GM18873 (cell line): ENCODE results near the gene CHRNA1.
"Not testable (repeated sequence)": the region's sequence is repeated elsewhere in the genome, so short reads cannot be mapped to it uniquely, and the experiment has no call there.

ENCODE experiments used
- ATAC-seq: cut with Tn5 transposase; IDR thresholded peaks from one replicate; pipeline ENCODE4 v1.9.1; 2021; ENCODE audit warnings: mild to moderate bottlenecking, moderate library complexity, moderate number of reproducible peaks; ENCODE audit not compliant: unreplicated experiment, low FRiP score

The CHRNA1 gene

GRCh38 chr2:174719016-174719415, 45.3 kb downstream of the CHRNA1 start:
- no peak for ATAC-seq

DNA sequence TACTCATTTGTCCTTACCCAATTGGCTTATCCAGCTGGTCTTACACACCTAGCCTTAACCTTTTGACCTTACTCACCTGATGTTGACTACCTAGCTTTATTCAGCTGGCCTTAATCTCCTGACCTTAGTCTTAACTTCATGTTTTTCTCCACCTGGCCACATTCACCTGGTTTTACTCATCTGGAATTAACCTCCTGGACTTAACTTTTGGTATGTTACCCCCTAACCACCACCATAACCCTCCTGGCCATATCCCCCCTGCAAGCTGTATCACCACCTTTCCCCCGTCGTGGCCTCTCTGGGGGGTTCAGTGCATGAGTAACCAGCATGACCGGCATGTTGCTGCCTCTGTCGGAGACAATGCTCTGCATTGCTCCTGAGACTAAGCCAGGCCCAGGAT, 45.7 kb downstream of the CHRNA1 start:
- ATAC-seq, result no peak

DNA sequence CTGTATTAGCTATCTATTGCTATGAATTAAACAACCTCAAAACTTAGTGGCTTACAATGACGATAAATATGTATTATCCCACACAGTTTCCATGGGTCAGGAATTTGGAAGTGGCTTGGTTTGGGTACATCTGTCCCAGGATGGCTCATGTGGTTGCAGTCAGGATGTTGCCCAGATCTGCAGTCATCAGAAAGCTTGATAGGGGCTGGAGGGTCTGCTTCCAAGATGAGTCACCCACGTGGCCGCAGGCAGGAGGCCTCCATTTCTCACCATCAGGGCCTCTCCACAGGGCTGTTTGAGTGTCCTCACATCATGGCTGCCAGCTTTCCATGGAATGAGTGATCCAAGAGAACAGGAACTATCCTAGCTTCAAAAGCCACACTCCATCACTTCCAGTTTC, 46.4 kb downstream of the CHRNA1 start:
- ATAC-seq, result no peak

DNA sequence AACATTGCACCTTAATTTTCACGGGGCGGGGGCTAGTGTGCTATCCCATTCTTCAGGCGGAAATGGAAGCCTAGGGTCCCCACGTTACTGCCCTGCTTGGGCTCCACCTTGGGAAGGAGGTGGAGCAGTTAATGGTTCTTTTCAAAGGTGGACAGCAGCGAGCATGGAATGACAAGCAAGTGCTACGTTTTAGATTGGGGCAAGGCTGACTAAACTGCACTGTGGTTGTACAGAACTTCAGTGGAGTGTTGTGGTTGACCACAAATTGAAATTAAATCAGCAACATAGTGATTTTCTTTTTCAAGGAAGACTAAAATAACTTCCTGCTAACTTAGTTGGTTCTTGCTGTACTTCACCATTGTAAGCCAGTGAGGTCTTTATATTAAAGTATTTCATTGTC, 47.0 kb downstream of the CHRNA1 start:
- no peak for ATAC-seq

DNA sequence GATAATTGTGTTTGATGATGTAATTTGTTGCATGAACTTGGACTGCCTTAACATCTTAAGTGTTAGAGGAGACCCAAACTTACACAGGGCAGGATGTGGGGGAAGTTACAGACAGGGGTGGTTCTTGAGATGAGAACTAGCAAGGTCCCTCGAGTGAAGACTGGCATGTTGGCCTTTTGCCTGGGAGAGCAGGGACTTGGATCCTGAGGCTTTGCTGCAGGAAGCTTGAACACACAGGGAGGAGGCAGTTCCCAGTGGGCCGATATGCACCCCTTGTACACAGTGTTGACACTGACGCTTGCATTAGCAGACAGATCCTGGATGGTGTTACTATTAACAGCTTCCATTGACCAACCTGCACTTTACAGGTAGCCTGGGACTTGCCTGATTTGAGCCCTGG, 47.5 kb downstream of the CHRNA1 start:
- ATAC-seq, result no peak

DNA sequence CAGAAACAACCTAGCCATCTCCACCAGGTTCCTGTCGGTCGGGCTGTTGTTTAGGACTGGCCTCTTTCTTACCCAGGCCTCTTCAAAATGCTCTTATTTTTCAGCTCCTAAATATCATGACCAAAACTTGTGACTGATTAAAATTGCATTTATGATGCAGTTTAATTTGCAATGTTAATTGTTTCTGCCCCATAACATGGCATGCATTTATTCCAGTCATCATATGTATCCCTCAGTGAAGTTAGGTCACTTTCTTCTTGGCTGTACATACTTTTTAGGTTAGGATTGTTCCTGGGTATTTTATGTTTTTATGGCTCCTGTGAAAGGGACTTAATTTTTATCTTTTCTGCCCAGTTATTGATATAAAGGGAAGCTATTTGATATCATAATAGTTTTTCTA, 50.6 kb downstream of the CHRNA1 start:
- no peak for ATAC-seq

- no peak for ATAC-seq
These were observed 53.1 kb downstream of the CHRNA1 start for GRCh38 chr2:174711206-174711605.

DNA sequence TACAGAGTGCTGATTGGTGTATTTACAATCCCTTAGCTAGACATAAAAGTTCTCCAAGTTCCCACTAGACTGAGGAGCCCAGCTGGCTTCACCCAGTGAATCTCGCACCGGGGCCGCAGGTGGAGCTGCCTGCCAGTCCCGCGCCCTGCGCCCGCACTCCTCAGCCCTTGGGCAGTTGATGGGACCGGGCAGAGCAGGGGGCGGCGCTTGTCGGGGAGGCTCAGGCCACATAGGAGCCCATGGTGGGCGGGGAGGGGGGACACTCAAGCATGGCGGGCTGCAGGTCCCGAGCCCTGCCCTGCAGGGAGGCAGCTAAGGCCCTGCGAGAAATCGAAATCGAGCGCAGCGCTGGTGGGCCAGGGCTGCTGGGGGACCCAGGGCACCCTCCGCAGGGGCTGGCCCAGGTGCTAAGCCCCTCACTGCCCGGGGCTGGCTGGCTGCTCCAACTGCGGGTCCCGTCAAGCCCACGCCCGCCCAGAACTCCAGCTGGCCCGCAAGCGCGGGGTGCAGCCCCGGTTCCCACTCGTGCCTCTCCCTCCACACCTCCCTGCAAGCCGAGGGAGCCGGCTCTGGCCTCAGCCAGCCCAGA, 54.8 kb downstream of the CHRNA1 start:
- not testable (repeated sequence) for ATAC-seq

GRCh38 chr2:174708713-174709112, 55.6 kb downstream of the CHRNA1 start:
- ATAC-seq, result no peak

- ATAC-seq, result no peak
These were observed 59.0 kb downstream of the CHRNA1 start for GRCh38 chr2:174705321-174705720.

- ATAC-seq, result no peak
These were observed 59.6 kb downstream of the CHRNA1 start for GRCh38 chr2:174704642-174705041.

DNA sequence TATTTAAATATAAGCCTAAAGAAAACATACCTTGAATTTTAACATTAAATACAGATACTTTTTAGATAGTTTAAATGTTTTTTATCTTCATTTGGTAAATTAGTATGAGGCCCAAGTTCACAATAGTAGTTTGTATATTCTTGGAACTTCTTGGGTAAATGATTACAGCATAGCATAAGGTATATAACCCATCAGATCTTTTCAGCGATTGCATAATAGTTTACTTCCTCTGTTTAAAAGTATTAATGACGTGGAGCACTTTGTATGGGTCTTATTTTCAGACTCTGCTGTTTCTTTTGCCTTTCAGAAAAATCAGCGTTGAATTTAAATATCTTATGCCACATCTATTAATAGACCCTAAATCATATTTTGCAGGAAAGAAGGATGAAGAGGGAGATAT, 60.2 kb downstream of the CHRNA1 start:
- ATAC-seq, result no peak

DNA sequence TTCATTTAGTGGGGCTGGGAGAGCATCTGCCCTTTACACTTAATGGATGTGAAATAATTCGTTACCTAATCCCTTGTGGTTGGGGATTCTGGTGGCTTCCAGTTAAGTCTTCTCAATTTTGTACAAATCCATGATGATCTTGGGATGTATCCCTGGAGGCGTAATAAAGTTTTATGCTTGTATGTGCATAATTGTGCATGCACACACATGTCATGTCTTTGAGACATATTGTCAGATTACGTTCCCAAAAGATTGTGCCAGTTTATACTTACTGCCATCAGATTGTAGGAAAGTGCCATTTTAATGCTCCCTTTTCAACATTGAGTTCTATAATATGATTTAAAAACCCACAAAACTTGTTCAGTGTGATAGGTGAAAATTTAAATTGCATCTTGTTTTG, 60.8 kb downstream of the CHRNA1 start:
- ATAC-seq, result no peak

- no peak for ATAC-seq
These were observed 61.7 kb downstream of the CHRNA1 start for GRCh38 chr2:174702541-174702940.

- no peak for ATAC-seq
These were observed 64.1 kb downstream of the CHRNA1 start for GRCh38 chr2:174699993-174700766.
